Prostate gland (tissue), 2 donors: ENCODE data around the gene DNAJC1. TPM values are rescaled to one million over a fixed set of nuclear protein-coding genes. Genes with fewer than 3 reads are reported as not detected.
A peak's percentile ranks its signal among the peaks of the same experiment; 100 is the strongest.

ENCODE experiments used
- DNase-seq: peaks from one replicate; pipeline ENCODE4 v3.0.0-alpha.2; 2019; ENCODE audit warnings: low spot score
- H3K27ac ChIP-seq, 2 donors: fragments of 200-600 bp; sonication (generic); 2 replicates each; pipeline ENCODE4 v1.5.1; 2017 to 2019
- H3K27me3 ChIP-seq: fragments of 200-600 bp; sonication (generic); replicated peaks from 2 replicates; pipeline ENCODE4 v1.5.1; 2019; ENCODE audit not compliant: insufficient read depth
- H3K36me3 ChIP-seq, 2 donors: fragments of 200-600 bp; sonication (generic); 1 replicate in 1 of 2; 2 replicates in 1 of 2; pipeline versions ENCODE4 v1.5.1 to v1.8.1; 2017 to 2019
- H3K4me1 ChIP-seq: fragments of 200-600 bp; sonication (generic); replicated peaks from 2 replicates; pipeline ENCODE4 v1.5.1; 2019
- H3K4me3 ChIP-seq, 2 donors: fragments of 200-600 bp; sonication (generic); 2 replicates each; pipeline ENCODE4 v1.5.1; 2017 to 2019
- H3K9me3 ChIP-seq: fragments of 200-600 bp; sonication (generic); 2 replicates; pipeline ENCODE4 v1.5.1; 2017
- CTCF ChIP-seq, 4 experiments: fragments of 200-600 bp in 2 of 4; fragments of 450-650 bp in 2 of 4; sonication (generic) in 2 of 4; IDR thresholded peaks; 1 replicate in 3 of 4; 2 replicates in 1 of 4; pipeline ENCODE4 v1.5.1; 2016 to 2019; ENCODE audit warnings: antibody characterized with exemption in 4 of 4, mild to moderate bottlenecking in 2 of 4, moderate library complexity in 2 of 4
- POLR2A ChIP-seq: fragments of 450-650 bp; IDR thresholded peaks from one replicate; pipeline ENCODE4 v1.6.1; 2016; ENCODE audit warnings: antibody characterized with exemption, mild to moderate bottlenecking
- POLR2AphosphoS5 ChIP-seq: sonication (generic); formaldehyde crosslinking; IDR thresholded peaks from one replicate; pipeline ENCODE4 v1.6.1; 2017; ENCODE audit warnings: antibody characterized with exemption
- WGBS: methylation state at CpG from one replicate; pipeline ENCODE4 v1.1.5; 2018; 5-methylcytosine and 5-hydroxymethylcytosine counted together
- intact Hi-C: fragments of 100-400 bp; cut with DNase I; formaldehyde crosslinking; loops from one replicate; pipeline ENCODE4 v1.14.2; 2022
- total RNA-seq, 2 donors: library from RNA; depleted of rRNA; stranded (reverse); fragments of >200 nt; gene quantifications; one replicate each; pipeline ENCODE4 v1.1.0, GENCODE V29; 2016

The DNAJC1 gene
- total RNA-seq = 10 to 100 TPM; 62.8 to 89.3 TPM

- intact Hi-C loops = loop anchor here (5.0 to 10.0 kb wide), 4 partner anchors 229 to 1061 kb away; partner anchors contain the start of gene COMMD3
- H3K9me3 ChIP-seq = no peaks in the 10 kb centered on the region
- peak within 1 kb of the TSS; percentile 95 to 96 for H3K27ac ChIP-seq
- H3K36me3 ChIP-seq = no peaks in the 10 kb centered on the region
- no peaks in the 10 kb centered on the region for H3K27me3 ChIP-seq
- TF ChIP-seq POLR2A = peak; percentile 98
- peak in 2 of 4 experiments; percentile 25 to 34 for TF ChIP-seq CTCF (IDR thresholded peaks at IDR 0.05)
- peak; percentile 97 for TF ChIP-seq POLR2AphosphoS5
- peak; percentile 98 for DNase-seq
- 0% methylated on average over 37 of the region's 83 CpGs for WGBS
- H3K4me1 ChIP-seq = no peaks in the 10 kb centered on the region
- H3K4me3 ChIP-seq = peak within 1 kb of the TSS; percentile 81 to 91
Observed at GRCh38 chr10:22003177-22003963, at the start of gene DNAJC1. TSS of gene DNAJC1 (minus strand) at chr10:22003730. CDS start at chr10:22003434, 296 bp downstream.

- Histone ChIP-seq H3K4me1 (no peaks in the 10 kb centered on the region), H3K27ac (no peak overlapping the region), H3K4me3 (no peak overlapping the region), H3K36me3 (no peaks in the 10 kb centered on the region), H3K27me3 (no peaks in the 10 kb centered on the region), H3K9me3 (no peaks in the 10 kb centered on the region)
- intact Hi-C loops = no loop called here
- DNase-seq = no peak
- WGBS = 96% methylated on average over 5 of the region's 5 CpGs
- no peak for TF ChIP-seq POLR2AphosphoS5
- TF ChIP-seq POLR2A = no peak
- TF ChIP-seq CTCF (IDR thresholded peaks at IDR 0.05) = no peak
Observed at GRCh38 chr10:22053048-22053447, 49.5 kb upstream of the DNAJC1 start.

- Histone ChIP-seq H3K27me3 (no peaks in the 10 kb centered on the region), H3K4me1 (no peaks in the 10 kb centered on the region), H3K27ac (no peak overlapping the region), H3K9me3 (no peaks in the 10 kb centered on the region), H3K4me3 (no peak overlapping the region), H3K36me3 (no peaks in the 10 kb centered on the region)
- 63% methylated on average over 3 of the region's 3 CpGs for WGBS
- no peak for TF ChIP-seq POLR2AphosphoS5
- no peak for TF ChIP-seq CTCF (IDR thresholded peaks at IDR 0.05)
- TF ChIP-seq POLR2A = no peak
- DNase-seq = no peak
- intact Hi-C loops = no loop called here
Observed at GRCh38 chr10:22049635-22050034, 46.1 kb upstream of the DNAJC1 start.

- 91% methylated on average over 1 of the region's 1 CpG for WGBS
- H3K36me3 ChIP-seq = no peaks in the 10 kb centered on the region
- no peak overlapping the region for H3K4me3 ChIP-seq
- TF ChIP-seq CTCF (IDR thresholded peaks at IDR 0.05) (no peak), POLR2A (no peak), POLR2AphosphoS5 (no peak)
- intact Hi-C loops = no loop called here
- no peaks in the 10 kb centered on the region for H3K4me1 ChIP-seq
- no peak for DNase-seq
- no peak overlapping the region for H3K27ac ChIP-seq
- H3K27me3 ChIP-seq = no peaks in the 10 kb centered on the region
- H3K9me3 ChIP-seq = no peaks in the 10 kb centered on the region
Observed at GRCh38 chr10:22047812-22048211, 44.3 kb upstream of the DNAJC1 start.

GRCh38 chr10:22043327-22043633 is 39.8 kb upstream of the DNAJC1 start:
- WGBS = 71% methylated on average over 6 of the region's 6 CpGs
- no peaks in the 10 kb centered on the region for H3K9me3 ChIP-seq
- no peaks in the 10 kb centered on the region for H3K36me3 ChIP-seq
- no peaks in the 10 kb centered on the region for H3K27me3 ChIP-seq
- H3K27ac ChIP-seq = no peak overlapping the region
- no peak for DNase-seq
- intact Hi-C loops = no loop called here
- TF ChIP-seq POLR2A = no peak
- TF ChIP-seq CTCF (IDR thresholded peaks at IDR 0.05) = no peak
- TF ChIP-seq POLR2AphosphoS5 = no peak
- no peaks in the 10 kb centered on the region for H3K4me1 ChIP-seq
- H3K4me3 ChIP-seq = no peak overlapping the region
